ENCODE results near the gene MAP3K10. TPM values are rescaled to one million over a fixed set of nuclear protein-coding genes. Genes with fewer than 3 reads are reported as not detected.
A peak's percentile ranks its signal among the peaks of the same experiment; 100 is the strongest.
"Not testable (repeated sequence)": the region's sequence is repeated elsewhere in the genome, so short reads cannot be mapped to it uniquely, and the experiment has no call there.

MAP3K10 gene
- total RNA-seq, 1 donor from 2014 or later: 17.2 TPM

DNA sequence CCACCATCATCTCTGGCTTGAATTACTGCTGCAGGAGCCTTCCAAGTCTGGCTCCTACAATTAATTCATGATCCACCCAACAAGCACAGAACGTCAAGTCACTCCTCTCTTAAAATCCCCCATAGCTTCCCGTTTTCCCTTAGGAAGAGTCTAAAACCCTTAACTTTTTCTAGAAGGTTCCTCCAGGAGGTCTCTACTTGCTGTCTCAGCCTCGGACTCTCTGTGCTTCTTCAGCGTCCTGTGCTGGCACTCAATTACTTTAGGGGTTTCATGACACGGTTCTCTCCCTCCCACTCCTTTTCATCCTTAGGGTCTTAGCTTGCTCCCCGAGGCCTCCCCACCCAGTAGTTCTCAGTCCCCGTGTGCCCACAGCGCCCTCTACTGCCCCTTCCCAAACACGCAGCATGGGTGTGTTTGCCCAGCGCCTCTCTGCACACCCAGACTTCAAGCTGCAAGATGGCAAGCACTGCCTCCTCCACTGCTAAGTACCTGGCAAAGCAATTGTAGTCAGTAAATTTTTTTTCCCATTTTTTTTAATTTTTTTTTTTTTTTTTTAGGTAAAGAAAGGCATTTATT lies 25.8 kb upstream of the MAP3K10 start:
- peak; percentile 75 for DNase-seq
- no peak overlapping the region for H3K4me3 ChIP-seq
- H3K36me3 ChIP-seq: no peaks in the 10 kb centered on the region
- no peak overlapping the region for H3K27ac ChIP-seq
- H3K9me3 ChIP-seq: no peaks in the 10 kb centered on the region
- intact Hi-C loops (cut with DNase I): no loop called here
- peak; percentile 83 for ATAC-seq
- H3K4me1 ChIP-seq: no peaks in the 10 kb centered on the region
- no peaks in the 10 kb centered on the region for H3K27me3 ChIP-seq
- TF ChIP-seq, protein P1, sequence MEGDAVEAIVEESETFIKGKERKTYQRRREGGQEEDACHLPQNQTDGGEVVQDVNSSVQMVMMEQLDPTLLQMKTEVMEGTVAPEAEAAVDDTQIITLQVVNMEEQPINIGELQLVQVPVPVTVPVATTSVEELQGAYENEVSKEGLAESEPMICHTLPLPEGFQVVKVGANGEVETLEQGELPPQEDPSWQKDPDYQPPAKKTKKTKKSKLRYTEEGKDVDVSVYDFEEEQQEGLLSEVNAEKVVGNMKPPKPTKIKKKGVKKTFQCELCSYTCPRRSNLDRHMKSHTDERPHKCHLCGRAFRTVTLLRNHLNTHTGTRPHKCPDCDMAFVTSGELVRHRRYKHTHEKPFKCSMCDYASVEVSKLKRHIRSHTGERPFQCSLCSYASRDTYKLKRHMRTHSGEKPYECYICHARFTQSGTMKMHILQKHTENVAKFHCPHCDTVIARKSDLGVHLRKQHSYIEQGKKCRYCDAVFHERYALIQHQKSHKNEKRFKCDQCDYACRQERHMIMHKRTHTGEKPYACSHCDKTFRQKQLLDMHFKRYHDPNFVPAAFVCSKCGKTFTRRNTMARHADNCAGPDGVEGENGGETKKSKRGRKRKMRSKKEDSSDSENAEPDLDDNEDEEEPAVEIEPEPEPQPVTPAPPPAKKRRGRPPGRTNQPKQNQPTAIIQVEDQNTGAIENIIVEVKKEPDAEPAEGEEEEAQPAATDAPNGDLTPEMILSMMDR (IDR thresholded peaks at IDR 0.05): peak; percentile 55

DNA sequence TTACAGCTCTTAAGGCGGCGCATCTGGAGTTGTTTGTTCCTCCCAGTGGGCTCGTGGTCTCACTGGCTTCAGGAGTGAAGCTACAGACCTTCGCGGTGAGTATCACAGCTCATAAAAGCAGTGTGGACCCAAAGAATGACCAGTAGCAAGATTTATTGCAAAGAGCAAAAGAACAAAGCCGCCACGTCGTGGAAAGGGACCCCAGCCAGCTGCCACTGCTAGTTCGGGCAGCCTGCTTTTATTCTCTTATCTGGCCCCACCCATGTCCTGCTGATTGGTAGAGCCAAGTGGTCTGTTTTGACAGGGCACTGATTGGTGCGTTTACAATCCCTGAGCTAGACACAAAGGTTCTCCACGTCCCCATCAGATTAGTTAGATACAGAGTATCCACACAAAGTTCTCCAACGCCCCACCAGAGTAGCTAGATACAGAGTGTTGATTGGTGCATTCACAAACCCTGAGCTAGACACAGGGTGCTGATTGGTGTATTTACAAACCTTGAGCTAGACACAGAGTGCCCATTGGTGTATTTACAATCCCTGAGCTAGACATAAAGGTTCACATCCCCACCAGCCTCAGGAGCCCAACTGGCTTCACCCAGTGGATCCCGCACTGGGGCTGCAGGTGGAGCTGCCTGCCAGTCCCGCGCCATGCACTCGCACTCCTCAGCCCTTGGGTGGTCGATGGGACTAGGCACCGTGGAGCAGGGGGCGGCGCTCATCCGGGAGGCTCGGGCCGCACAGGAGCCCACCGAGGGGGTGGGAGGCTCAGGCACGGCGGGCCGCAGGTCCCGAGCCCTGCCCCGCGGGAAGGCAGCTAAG lies 21.5 kb upstream of the MAP3K10 start:
- H3K27ac ChIP-seq; ATAC-seq; intact Hi-C loops (cut with DNase I); H3K4me3 ChIP-seq; H3K27me3 ChIP-seq; DNase-seq; H3K4me1 ChIP-seq; H3K9me3 ChIP-seq; H3K36me3 ChIP-seq: not testable (repeated sequence)

DNA sequence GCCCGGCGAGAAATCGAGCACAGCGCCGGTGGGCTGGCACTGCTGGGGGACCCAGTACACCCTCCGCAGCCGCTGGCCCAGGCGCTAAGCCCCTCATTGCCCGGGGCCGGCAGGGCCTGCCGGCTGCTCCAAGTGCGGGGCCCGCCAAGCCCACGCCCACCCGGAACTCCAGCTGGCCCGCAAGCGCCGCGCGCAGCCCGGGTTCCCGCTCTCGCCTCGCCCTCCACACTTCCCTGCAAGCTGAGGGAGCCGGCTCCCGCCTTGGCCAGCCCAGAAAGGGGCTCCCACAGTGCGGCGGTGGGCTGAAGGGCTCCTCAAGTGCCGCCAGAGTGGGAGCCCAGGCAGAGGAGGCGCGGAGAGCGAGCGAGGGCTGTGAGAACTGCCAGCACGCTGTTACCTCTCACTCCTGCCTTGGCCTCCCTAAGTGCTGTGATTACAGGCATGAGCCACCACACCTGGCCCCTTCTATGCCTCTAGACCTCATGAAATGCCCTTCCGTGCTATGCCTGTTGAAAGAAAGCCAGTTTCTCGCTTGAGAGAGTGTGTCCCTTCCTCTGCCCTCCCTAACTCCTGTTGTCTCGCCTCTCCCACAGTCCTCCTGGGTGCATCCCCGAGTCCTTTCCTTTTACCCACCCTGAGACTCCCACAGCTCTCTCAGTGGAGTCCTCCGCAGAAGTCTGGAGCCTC lies 20.8 kb upstream of the MAP3K10 start:
- H3K36me3 ChIP-seq; H3K4me3 ChIP-seq; intact Hi-C loops (cut with DNase I): not testable (repeated sequence)

DNA sequence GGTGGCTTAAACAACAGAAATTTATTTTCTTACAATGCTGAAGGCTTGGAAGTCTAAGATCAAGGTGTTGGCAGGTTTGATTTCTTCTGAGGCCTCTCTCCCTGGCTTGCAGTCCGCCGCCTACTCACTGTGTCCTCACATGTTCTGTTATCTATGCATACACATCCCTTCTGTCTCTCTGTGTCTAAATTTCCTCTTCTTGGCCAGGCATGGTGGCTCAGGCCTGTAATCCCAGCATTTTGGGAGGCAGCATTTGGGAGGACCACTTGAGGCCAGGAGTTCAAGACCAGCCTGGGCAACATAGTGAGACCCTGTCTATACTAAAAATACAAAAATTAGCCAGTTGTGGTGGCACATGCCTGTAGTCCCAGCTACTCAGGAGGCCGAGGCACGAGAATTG lies 19.9 kb upstream of the MAP3K10 start:
- H3K9me3 ChIP-seq; DNase-seq; H3K4me1 ChIP-seq; H3K4me3 ChIP-seq; H3K36me3 ChIP-seq; H3K27me3 ChIP-seq; ATAC-seq; intact Hi-C loops (cut with DNase I); H3K27ac ChIP-seq: not testable (repeated sequence)

More for the DNA sequence above, 20.8 kb upstream of the MAP3K10 start:
- DNase-seq, ATAC-seq, H3K9me3 ChIP-seq, H3K27me3 ChIP-seq, H3K4me1 ChIP-seq, H3K27ac ChIP-seq: not testable (repeated sequence)

DNA sequence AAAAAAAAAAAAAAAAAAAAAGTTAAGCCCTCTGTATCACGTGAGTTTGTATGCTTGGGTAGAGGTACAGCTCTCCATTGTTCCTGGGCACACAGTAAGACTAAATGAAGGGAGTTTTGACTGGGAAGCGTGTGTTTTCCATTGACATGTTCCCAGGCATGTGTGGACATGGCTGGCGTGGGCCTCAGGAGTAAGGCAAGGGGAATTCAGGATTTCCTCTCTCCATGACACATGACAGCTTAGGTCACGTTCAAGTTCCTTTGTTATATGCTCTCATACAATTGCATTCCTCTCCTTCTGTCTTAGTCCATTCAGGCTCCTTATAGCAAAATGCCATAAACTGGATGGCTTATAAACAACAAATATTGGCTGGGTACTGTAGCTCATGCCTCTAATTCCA lies 17.1 kb upstream of the MAP3K10 start:
- intact Hi-C loops (cut with DNase I): no loop called here
- Histone ChIP-seq H3K4me1 (no peaks in the 10 kb centered on the region), H3K27me3 (no peaks in the 10 kb centered on the region), H3K27ac (no peak overlapping the region), H3K9me3 (no peaks in the 10 kb centered on the region), H3K4me3 (no peak overlapping the region), H3K36me3 (no peaks in the 10 kb centered on the region)
- TF ChIP-seq, protein P1 (IDR thresholded peaks at IDR 0.05): no peak
- DNase-seq: no peak
- ATAC-seq: no peak

DNA sequence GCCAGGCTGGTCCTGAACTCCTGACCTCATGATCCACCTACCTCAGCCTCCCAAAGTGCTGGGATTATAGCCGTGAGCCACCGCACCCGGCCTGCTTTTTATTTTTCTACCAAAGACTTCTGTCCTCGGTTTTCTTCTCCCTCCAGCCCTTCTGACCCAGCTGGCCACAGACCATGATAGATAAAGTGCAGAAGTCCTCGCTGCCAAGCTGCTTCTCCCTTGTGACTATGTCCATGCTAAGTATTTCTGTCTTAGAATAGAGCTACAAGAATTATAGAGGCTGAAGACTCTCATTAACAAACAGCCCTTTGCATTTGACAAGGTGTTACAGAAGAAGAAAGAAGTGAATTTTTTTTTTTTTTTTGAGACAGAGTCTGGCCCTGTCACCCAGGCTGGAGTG lies 15.4 kb upstream of the MAP3K10 start:
- Histone ChIP-seq H3K27ac (no peak overlapping the region), H3K36me3 (no peaks in the 10 kb centered on the region), H3K4me1 (no peaks in the 10 kb centered on the region), H3K9me3 (no peaks in the 10 kb centered on the region), H3K4me3 (no peak overlapping the region), H3K27me3 (no peaks in the 10 kb centered on the region)
- intact Hi-C loops (cut with DNase I): no loop called here
- ATAC-seq (no peak), DNase-seq (no peak)
- TF ChIP-seq, protein P1 (IDR thresholded peaks at IDR 0.05): no peak

Data from upper lobe of right lung (tissue), 1 donor.